GM18505 (cell line): ENCODE measurements around the gene GJA3.
A peak's percentile ranks its signal among the peaks of the same experiment; 100 is the strongest.

Experiments
- ATAC-seq: cut with Tn5 transposase; IDR thresholded peaks from one replicate; pipeline ENCODE4 v1.9.1; 2021; ENCODE audit not compliant: unreplicated experiment
- POLR2A ChIP-seq: IDR thresholded peaks from 4 replicates; pipeline ENCODE4 v1.6.1; 2011; ENCODE audit warnings: borderline replicate concordance; ENCODE audit not compliant: insufficient read depth, insufficient read length; ENCODE audit errors: extremely low read depth

GJA3 gene

GRCh38 chr13:20136781-20137703 is 23.8 kb downstream of the GJA3 start:
- no peak for TF ChIP-seq POLR2A
- ATAC-seq = no peak

DNA sequence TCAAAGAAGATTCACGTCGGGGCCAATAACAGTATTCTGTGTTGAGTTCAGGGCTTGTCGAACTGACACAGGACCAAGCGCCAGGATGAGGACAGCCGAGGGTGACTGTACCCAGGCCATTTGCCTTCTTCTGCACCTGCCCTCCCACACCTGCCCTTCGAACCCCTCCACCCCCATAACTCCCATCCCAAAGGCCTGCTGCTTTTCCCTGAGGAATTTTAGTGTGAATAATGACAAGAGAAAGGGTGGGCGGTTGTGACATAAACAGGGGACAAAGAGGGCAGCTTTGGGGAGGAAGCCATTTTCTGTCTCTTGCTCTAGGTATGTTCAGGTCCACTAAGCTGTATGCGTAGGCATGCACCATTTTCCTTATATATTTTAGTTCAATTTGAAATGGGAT is 26.1 kb downstream of the GJA3 start:
- no peak for TF ChIP-seq POLR2A
- ATAC-seq = no peak

DNA sequence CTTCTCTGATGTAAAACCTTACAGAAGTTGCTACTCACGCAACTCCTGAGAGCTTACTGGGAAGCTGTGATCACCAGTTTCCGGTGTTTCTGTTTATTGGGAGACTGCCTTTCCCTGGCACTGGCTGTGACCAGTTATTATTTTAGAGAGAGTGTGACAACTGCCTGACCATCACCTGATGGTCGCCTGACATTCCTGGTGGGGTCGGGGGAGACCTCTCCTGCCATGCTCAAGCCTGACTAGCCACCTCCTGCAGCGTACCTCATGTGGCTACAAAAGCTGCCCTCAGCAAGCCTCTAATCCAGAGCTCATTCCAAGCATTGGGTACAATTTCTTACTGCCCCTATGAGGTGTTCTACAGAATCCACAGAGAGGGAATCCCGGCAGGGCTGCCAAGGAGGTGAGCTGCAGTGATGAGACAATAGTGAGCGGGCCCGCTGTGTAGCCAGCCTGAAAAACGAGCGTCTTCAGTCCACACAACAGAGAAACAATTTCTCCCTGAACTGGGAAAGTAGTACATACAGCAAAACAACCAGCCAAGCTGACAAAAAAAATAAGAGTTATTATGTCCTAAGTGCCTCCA is 28.7 kb downstream of the GJA3 start:
- no peak for TF ChIP-seq POLR2A

GRCh38 chr13:20131057-20131832 is 29.6 kb downstream of the GJA3 start:
- no peak for ATAC-seq
- TF ChIP-seq POLR2A = no peak

More for the DNA sequence above, 28.7 kb downstream of the GJA3 start:
- ATAC-seq = no peak

DNA sequence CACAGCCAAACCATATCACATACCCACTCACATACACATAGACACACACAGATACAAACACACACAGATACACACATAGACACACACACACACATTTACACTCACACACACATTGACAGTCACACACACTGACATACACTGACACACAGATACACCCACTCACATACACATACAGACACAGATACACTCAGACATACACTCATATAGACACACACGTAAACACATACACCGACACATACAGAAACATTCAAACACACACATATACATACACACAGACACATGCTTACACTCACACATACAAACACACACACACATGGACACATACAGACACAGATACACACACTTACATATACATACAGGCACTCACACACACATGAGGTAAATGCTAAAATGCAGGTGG is 30.2 kb downstream of the GJA3 start:
- no peak for ATAC-seq

GRCh38 chr13:20130012-20130411 is 30.8 kb downstream of the GJA3 start:
- ATAC-seq = no peak
- TF ChIP-seq POLR2A = no peak

More for the DNA sequence above, 30.2 kb downstream of the GJA3 start:
- TF ChIP-seq POLR2A = no peak

DNA sequence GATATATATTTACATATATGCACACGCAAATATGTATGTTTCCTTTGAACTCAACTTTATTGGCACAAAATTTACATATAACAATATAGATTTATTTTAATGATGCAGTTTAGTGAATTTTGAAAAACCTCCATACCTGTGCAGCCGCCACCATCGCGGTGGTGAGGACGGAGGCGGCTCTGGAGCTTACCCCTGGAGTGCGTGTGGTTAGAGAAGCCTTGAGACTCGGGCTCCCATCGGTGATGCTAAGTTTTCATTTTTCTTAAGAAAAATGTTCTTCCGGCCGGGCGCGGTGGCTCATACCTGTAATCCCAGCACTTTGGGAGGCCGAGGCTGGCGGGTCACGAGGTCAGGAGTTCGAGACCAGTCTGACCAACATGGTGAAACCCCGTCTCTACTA is 31.8 kb downstream of the GJA3 start:
- TF ChIP-seq POLR2A = no peak
- ATAC-seq = no peak

DNA sequence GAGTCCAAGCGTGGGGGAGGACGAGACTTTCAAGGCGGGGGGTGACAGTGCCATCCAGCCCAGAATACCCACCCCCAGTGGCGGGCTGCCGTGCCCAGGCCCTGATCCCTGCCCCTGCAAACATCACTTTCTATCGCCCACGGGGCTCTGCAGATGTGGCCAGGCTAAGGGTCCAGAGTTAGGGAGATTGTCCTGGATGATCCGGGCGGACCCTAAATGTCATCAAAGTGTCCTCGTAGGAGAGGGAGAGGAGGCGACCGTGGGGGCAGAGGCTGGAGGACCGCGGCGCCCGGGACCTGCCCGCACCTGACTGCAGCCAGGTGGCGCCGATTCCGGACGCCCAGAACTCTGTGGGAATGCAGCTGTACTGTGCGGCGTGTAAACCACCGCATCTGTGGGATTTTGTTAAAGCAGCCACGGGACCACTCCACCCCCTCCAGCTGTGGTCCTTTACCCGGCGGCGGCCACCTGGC is 32.4 kb downstream of the GJA3 start:
- ATAC-seq = peak; percentile 13
- TF ChIP-seq POLR2A = no peak

DNA sequence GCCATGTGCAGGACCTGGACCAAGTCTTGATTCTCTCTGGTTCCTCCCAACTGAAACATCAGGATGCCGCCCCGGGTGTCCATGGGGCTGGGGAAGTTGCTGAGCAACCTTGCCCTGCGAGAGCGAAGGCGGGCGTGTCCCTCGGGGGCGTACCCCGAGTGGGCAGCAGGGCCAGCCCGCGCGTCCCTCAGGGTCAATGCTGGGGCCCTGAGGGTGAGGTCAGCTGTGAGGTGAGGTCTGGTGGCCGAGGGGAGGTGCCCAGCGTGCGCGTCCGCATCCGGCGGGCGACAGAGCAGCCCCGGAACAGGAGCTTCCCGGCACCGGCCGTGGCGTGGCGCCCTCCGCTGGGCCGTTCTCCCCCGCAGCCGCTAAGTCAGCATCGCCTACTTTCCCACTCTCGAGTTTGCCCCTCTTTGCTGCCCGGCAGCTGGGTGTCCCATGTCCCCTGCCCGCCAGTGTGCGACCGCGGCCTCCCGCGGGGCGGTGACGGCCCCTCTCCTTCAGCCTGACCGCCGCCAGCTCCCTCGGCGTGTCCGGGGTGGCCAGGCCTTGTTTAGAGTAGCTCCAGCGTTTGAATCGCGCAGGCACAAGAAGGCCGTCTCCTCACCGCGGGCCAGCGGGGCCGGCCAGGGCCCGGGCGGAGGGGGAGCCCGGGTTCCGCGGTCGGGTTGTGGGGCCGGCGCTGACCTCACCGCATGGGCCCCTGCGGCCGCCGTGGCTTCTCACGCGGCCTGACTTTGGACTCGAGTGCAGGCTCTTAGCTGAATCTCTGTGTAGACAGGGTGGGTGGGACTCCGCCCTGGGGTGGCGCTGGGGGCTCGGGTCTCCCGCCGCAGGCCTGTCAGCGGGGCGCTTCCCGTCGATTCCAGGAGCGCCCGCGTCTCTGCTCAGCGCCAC is 33.0 kb downstream of the GJA3 start:
- peak; percentile 53 for TF ChIP-seq POLR2A
- peak; percentile 66 for ATAC-seq

GRCh38 chr13:20127262-20127561 is 33.6 kb downstream of the GJA3 start:
- peak; percentile 28 for ATAC-seq
- TF ChIP-seq POLR2A = no peak

GRCh38 chr13:20126541-20127261 is 34.2 kb downstream of the GJA3 start:
- TF ChIP-seq POLR2A = no peak
- no peak for ATAC-seq

DNA sequence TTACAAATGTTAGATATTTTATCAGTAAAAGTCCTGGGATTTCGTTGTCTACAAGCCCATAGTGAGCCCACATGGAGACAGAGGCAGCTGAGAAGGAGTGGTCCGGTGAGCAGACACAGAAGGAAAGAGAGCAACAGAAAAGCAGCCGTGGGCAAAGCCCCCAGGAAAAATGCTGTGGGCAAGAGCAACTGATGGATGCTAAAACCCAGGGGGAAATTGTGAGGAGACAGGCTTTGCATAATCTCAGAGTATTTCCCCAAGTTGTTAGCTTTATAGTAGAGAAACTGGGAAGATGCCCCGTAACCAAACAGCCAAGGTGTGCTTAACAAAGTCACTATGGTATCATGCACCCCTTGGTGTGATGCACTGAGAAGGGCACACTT is 35.1 kb downstream of the GJA3 start:
- TF ChIP-seq POLR2A = no peak
- no peak for ATAC-seq
